Stimulated activated CD4-positive, alpha-beta T cell treated with anti-CD3 and anti-CD28 coated beads, TNF-alpha, amount 100 ng/mL, for 24 hours (primary cell): ENCODE data around the gene SFT2D1.
A peak's percentile ranks its signal among the peaks of the same experiment; 100 is the strongest.
"Not testable (repeated sequence)": the region's sequence is repeated elsewhere in the genome, so short reads cannot be mapped to it uniquely, and the experiment has no call there.

Source experiments
- DNase-seq, 3 experiments: peaks; one replicate each; pipeline ENCODE4 v3.0.0-alpha.2; 2020; ENCODE audit warnings: low read depth in 3 of 3

Gene SFT2D1

GRCh38 chr6:166342349-166343149 is at the start of gene SFT2D1:
SFT2D1 (minus strand) TSS chr6:166342545; CDS start chr6:166342481, 64 bp downstream.
- DNase-seq: peak; percentile 65 to 84 (median 67)

DNA sequence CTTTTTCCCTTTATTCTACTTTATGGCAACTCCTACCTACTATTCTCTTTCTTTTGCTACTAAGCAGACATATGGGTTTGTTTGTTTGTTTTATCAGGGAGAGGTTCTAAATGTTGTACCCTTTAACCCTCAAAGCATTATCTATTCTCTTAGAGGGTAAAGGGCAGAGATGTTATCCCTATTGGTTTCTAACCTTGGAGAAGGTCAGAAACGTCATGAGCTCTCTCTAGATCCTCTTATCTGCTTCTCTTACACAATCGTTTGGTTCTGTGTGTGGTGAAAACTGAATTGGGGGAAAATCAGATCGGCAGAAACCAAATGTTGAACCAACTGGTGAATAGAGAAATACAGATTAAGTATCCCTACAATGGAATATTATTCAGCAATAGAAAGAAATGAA is 46.8 kb upstream of the SFT2D1 start:
- no peak for DNase-seq

DNA sequence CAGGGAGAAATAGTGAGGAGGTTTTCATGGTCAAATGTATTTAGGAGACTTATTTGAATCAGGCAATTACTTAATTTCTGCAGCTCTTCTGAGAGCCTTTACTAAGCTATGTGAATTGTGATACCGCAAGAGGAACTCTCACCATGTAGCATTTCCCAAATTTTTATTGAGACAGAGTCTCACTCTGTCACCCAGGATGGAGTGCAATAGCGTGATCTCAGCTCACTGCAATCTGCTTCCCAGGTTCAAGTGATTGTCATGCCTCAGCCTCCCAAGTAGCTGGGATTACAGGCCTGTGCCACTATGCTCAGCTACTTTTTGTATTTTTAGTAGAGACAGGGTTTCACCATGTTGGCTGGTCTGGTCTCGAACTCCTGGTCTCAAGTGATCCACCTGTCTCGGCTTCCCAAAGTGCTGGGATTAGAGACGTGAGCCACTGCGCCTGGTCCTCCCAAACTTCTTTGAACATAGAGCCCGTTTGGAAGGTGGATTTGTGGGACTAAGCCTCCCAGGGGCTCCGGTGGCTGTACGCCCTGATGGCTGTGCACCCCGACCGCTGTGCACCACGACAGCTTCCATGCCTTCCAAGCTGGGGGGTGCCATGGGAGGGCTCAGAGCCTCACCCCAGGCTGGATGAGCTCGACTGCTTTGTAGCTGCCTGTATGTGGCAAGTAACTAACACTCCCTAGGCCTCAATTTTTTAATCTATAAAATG is 46.1 kb upstream of the SFT2D1 start:
- DNase-seq: no peak

GRCh38 chr6:166387642-166388289 is 45.4 kb upstream of the SFT2D1 start:
- DNase-seq: no peak

GRCh38 chr6:166387098-166387497 is 44.8 kb upstream of the SFT2D1 start:
- DNase-seq: not testable (repeated sequence)

- no peak for DNase-seq
These were observed 43.8 kb upstream of the SFT2D1 start for GRCh38 chr6:166386111-166386510.

GRCh38 chr6:166383802-166384363 is 41.5 kb upstream of the SFT2D1 start:
- peak in 2 of 3 experiments; percentile 7 to 29 for DNase-seq

DNA sequence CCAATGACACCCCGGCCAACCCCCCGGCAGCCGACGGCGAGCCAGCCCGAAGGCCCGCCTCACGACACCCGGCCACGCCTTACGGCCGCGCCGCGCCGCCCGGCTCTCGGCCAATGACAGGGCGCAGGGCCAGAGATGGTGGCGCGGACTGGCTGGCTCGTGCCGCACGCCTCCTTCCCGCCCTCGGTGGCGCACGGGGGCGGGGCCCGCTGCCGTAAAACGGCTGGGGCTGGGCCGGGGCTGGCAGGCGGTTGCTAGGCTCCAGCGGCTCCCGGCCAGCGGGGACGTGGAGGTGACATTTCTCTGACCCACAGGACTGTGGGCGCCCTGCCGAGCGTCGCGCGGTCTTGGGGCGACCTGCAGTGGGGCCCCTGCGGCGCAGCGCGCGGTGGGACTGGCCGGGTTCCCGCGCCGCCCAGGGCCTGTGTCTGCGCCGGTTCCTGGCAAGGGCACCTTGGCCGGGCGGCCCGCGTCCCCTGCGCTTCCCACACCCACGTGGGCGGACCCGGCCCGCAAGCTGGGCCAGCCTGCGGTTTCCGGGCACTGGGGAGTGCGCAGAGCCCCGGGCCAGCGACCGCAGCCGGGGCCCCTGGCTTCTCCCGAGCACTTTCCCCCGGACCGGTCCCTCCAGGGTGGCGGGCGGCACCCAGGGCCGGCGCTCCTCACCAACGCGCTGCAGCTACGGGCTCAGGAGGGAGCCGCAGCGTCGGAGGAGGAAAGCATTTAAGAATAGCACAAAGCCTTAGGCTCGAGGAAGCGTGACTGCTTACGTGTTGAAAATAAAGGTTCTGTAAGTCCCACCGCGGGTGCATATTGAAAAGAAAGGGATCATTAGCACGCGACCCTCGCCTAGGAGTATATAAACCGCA is 40.8 kb upstream of the SFT2D1 start, which contains the start of gene MPC1:
TSS of gene MPC1 (minus strand) at position 8 of the 869 bp plus-strand sequence. CDS start 64 bp downstream, outside the sequence.
- peak; percentile 87 to 93 (median 88) for DNase-seq

- no peak for DNase-seq
These were observed 40.2 kb upstream of the SFT2D1 start for GRCh38 chr6:166382500-166382932.

DNA sequence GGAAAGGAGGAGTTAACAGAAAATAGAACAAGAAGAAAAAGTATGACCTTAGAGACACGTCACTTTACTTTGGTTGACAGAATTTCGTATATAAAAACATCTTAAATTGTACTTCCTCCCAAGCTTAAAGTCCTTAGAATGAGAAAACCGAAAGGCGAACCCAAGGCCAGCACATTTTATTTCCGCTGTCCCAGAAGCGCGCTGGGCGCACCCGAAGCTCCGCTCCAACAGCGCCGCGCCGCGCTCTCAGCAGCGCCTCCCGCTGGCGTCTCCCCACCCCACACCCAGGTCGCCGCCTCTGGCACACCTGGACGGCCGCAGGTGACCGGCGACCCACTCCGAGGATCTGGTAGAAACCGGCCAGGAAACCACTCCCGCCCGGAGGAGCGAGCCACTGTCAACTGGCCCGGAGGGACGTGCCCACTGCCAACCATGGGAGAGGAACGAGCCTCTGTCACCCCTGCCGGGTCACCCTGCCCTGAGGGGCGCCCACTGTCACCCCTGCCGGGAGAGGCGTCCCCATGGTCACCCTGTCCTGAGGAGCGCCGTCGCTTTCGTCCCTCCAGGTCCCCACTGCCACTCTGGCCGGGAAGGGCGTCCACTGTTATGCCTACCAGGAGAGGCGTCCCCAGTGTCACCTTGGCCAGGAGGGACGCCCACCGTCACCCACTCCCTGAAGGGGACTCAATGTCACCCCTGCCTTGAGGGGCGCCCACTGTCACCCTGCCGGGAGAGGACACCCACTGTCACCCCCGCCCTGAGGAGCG is 39.6 kb upstream of the SFT2D1 start:
- peak; percentile 41 to 72 (median 41) for DNase-seq

- DNase-seq: no peak
These were observed 39.0 kb upstream of the SFT2D1 start for GRCh38 chr6:166381381-166381732.

- DNase-seq: no peak
These were observed 37.5 kb upstream of the SFT2D1 start for GRCh38 chr6:166379800-166380199.

- no peak for DNase-seq
These were observed 36.8 kb upstream of the SFT2D1 start for GRCh38 chr6:166379103-166379586.

- no peak for DNase-seq
These were observed 35.4 kb upstream of the SFT2D1 start for GRCh38 chr6:166377721-166378120.

GRCh38 chr6:166375013-166375412 is 32.7 kb upstream of the SFT2D1 start:
- no peak for DNase-seq

DNA sequence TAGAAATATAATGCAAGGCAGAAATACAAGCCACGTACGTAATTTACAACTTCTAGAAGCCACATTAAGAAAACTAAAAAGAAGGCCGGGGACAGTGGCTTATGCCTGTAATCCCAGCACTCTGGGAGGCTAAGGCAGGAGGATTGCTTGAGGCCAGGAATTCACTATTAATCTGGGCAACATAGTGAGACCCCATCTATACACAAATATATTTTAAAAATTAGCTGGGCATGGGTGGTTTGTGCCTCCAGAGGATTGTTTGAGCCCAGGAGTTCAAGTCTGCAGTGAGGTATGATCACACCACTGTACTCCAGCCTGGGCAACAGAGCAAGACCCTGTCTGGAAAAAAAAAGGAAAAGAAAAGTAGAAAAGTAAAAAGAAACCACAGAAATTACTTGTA is 28.1 kb upstream of the SFT2D1 start:
- no peak for DNase-seq

GRCh38 chr6:166369782-166370181 is 27.4 kb upstream of the SFT2D1 start:
- no peak for DNase-seq

GRCh38 chr6:166366921-166367320 is 24.6 kb upstream of the SFT2D1 start:
- no peak for DNase-seq

DNA sequence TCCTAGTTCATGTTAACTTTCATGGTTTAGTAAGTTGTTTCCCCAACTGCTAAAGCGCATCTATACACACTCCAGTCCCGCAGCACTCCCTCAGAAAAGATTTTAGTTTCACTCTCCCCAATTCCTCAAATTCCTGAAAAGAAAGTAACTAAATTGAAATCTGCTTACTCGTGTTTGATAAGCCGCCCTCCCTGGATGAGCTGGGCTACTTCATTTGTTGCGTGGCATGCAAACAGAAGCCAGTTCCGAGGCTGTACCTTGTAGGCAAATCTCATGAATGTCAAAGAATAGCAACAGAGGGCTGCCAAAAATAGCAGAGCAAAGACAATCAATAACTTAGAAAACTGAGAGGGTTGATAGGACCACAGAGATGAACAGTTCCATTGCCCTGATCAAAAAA is 23.5 kb upstream of the SFT2D1 start:
- DNase-seq: no peak

- DNase-seq: no peak
These were observed 22.9 kb upstream of the SFT2D1 start for GRCh38 chr6:166365221-166365620.
